Anterior cingulate cortex (tissue), 58 donors: Measurements from ENCODE around the gene VTI1A.

Source experiments
- DNase-seq, 58 donors: peaks; one replicate each; lab custom pipeline; 2025; lab: John Stamatoyannopoulos, UW

The VTI1A gene

GRCh38 chr10:112502536-112502935, 55.5 kb downstream of the VTI1A start:
- no peak for DNase-seq

- no peak for DNase-seq
Measured at GRCh38 chr10:112503643-112504042, 56.6 kb downstream of the VTI1A start.

GRCh38 chr10:112507046-112507445, 60.0 kb downstream of the VTI1A start:
- no peak for DNase-seq

GRCh38 chr10:112507988-112508387, 61.0 kb downstream of the VTI1A start:
- DNase-seq, result no peak

GRCh38 chr10:112509558-112510291, 62.7 kb downstream of the VTI1A start:
- no peak for DNase-seq

GRCh38 chr10:112510384-112510783, 63.4 kb downstream of the VTI1A start:
- no peak for DNase-seq

GRCh38 chr10:112512294-112512693, 65.3 kb downstream of the VTI1A start:
- no peak for DNase-seq

GRCh38 chr10:112515126-112515525, 68.1 kb downstream of the VTI1A start:
- DNase-seq, result no peak

GRCh38 chr10:112515852-112516251, 68.8 kb downstream of the VTI1A start:
- no peak for DNase-seq

GRCh38 chr10:112517451-112517862, 70.4 kb downstream of the VTI1A start:
- no peak for DNase-seq

GRCh38 chr10:112519133-112519761, 72.2 kb downstream of the VTI1A start:
- DNase-seq, result no peak

- no peak for DNase-seq
Measured at GRCh38 chr10:112520914-112521313, 73.9 kb downstream of the VTI1A start.

- no peak for DNase-seq
Measured at GRCh38 chr10:112524641-112525040, 77.6 kb downstream of the VTI1A start.

GRCh38 chr10:112525200-112525599, 78.2 kb downstream of the VTI1A start:
- DNase-seq, result no peak

- DNase-seq, result no peak
Measured at GRCh38 chr10:112526139-112526538, 79.1 kb downstream of the VTI1A start.

- peak in 5 of 58 donors; percentile 2 to 14 (median 10) for DNase-seq
Measured at GRCh38 chr10:112526906-112527305, 79.9 kb downstream of the VTI1A start.

GRCh38 chr10:112528235-112528634, 81.2 kb downstream of the VTI1A start:
- DNase-seq, result no peak

- DNase-seq, result no peak
Measured at GRCh38 chr10:112531421-112531820, 84.4 kb downstream of the VTI1A start.

GRCh38 chr10:112532189-112532588, 85.2 kb downstream of the VTI1A start:
- no peak for DNase-seq

GRCh38 chr10:112532956-112533355, 85.9 kb downstream of the VTI1A start:
- DNase-seq, result no peak

GRCh38 chr10:112533916-112534315, 86.9 kb downstream of the VTI1A start:
- DNase-seq, result no peak

- DNase-seq, result peak in 1 of 58 donors; percentile 4
Measured at GRCh38 chr10:112535531-112535951, 88.5 kb downstream of the VTI1A start.
